OCI-LY7 (cell line): Measurements from ENCODE around the gene RNF217. TPM values are rescaled to one million over a fixed set of nuclear protein-coding genes. Genes with fewer than 3 reads are reported as not detected.
"Not testable (repeated sequence)": the region's sequence is repeated elsewhere in the genome, so short reads cannot be mapped to it uniquely, and the experiment has no call there.

Experiments
- BruUV-seq: library from RNA; stranded (reverse); fragments of 400-500 nt; replicated peaks from 2 replicates; lab custom pipeline; 2021; lab: Mats Ljungman, UMichigan
- CTCF ChIA-PET: fragments of 300-600 bp; sonication (Branson Sonifier 250); formaldehyde crosslinking; loops from one replicate; lab custom pipeline; 2022; ENCODE audit warnings: antibody characterized with exemption; ENCODE audit not compliant: unreplicated experiment; lab: Charles Lee
- POLR2A ChIA-PET: fragments of 300-600 bp; sonication (Branson Sonifier 250); formaldehyde crosslinking; loops from one replicate; lab custom pipeline; 2022; ENCODE audit warnings: antibody characterized with exemption; lab: Charles Lee
- DNase-seq: peaks from one replicate; pipeline ENCODE4 v3.0.0-alpha.2; 2015; ENCODE audit warnings: low spot score
- H2AFZ ChIP-seq: fragments of 200-600 bp; sonication (generic), shearing (Covaris generic); 2 replicates; pipeline ENCODE4 v1.6.1; 2014; ENCODE audit warnings: mild to moderate bottlenecking, antibody characterized with exemption, low read length, moderate library complexity
- H3K27ac ChIP-seq: fragments of 200-600 bp; sonication (generic); 2 replicates; pipeline ENCODE4 v1.5.1; 2014; ENCODE audit warnings: mixed run types, low read depth, mild to moderate bottlenecking, moderate library complexity, low read length, inconsistent platforms; ENCODE audit not compliant: poor library complexity, severe bottlenecking
- H3K36me3 ChIP-seq: fragments of 200-600 bp; sonication (generic); 2 replicates; pipeline ENCODE4 v1.6.1; 2014; ENCODE audit warnings: mild to moderate bottlenecking, antibody characterized with exemption, low read length, moderate library complexity, mixed read lengths; ENCODE audit not compliant: insufficient read depth
- H3K4me1 ChIP-seq: fragments of 200-600 bp; sonication (generic); 2 replicates; pipeline ENCODE4 v1.5.1; 2014; ENCODE audit warnings: mild to moderate bottlenecking, low read length; ENCODE audit not compliant: insufficient read depth, poor library complexity, severe bottlenecking
- H3K4me2 ChIP-seq: fragments of 200-600 bp; sonication (generic); 2 replicates; pipeline ENCODE4 v1.6.1; 2014; ENCODE audit warnings: mild to moderate bottlenecking, low read length
- H3K4me3 ChIP-seq: fragments of 200-600 bp; sonication (generic); 2 replicates; pipeline ENCODE4 v1.5.1; 2014; ENCODE audit warnings: mild to moderate bottlenecking, low read depth, low read length; ENCODE audit not compliant: poor library complexity, severe bottlenecking
- H3K79me2 ChIP-seq: fragments of 200-600 bp; sonication (generic); 2 replicates; pipeline ENCODE4 v1.6.1; 2016; ENCODE audit warnings: low read depth, mild to moderate bottlenecking, low read length, moderate library complexity, mixed read lengths; ENCODE audit not compliant: insufficient read depth
- H3K9me2 ChIP-seq: fragments of 200-600 bp; sonication (generic); 2 replicates; pipeline ENCODE4 v1.6.1; 2016; ENCODE audit warnings: mild to moderate bottlenecking, low read length, mixed read lengths; ENCODE audit not compliant: insufficient read depth
- H3K9me3 ChIP-seq: fragments of 200-600 bp; sonication (generic); 2 replicates; pipeline ENCODE4 v1.6.1; 2014; ENCODE audit warnings: mild to moderate bottlenecking, mixed run types, low read length, mixed read lengths
- H4K20me1 ChIP-seq: fragments of 200-600 bp; sonication (generic); 2 replicates; pipeline ENCODE4 v1.6.1; 2014; ENCODE audit warnings: mild to moderate bottlenecking, antibody characterized with exemption, low read length, moderate library complexity, mixed read lengths; ENCODE audit not compliant: insufficient read depth
- CTCF ChIP-seq: fragments of 200-600 bp; sonication (generic); conservative IDR thresholded peaks from 2 replicates; pipeline ENCODE4 v1.5.1; 2014; ENCODE audit warnings: mild to moderate bottlenecking, antibody characterized with exemption, low read length, moderate library complexity, mixed read lengths
- EZH2phosphoT487 ChIP-seq: fragments of 200-600 bp; sonication (generic); IDR thresholded peaks from 2 replicates; pipeline ENCODE4 v1.6.1; 2018; ENCODE audit warnings: low read depth, borderline replicate concordance, mild to moderate bottlenecking, mixed run types, antibody characterized with exemption, low read length, moderate library complexity, mixed read lengths
- intact Hi-C: fragments of 100-400 bp; cut with micrococcal nuclease; formaldehyde crosslinking; loops from one replicate; pipeline ENCODE4 v1.10.0; 2022; ENCODE audit not compliant: unreplicated experiment
- total RNA-seq, 2 experiments: library from RNA; depleted of rRNA in 1 of 2; stranded (reverse); fragments of >200 nt in 1 of 2; shearing (Covaris generic) in 1 of 2; gene quantifications; 2 replicates each; pipeline ENCODE4 v1.2.3, GENCODE V29; 2014 to 2022

The RNF217 gene
- total RNA-seq, 2 experiments from 2014 or later: not detected

DNA sequence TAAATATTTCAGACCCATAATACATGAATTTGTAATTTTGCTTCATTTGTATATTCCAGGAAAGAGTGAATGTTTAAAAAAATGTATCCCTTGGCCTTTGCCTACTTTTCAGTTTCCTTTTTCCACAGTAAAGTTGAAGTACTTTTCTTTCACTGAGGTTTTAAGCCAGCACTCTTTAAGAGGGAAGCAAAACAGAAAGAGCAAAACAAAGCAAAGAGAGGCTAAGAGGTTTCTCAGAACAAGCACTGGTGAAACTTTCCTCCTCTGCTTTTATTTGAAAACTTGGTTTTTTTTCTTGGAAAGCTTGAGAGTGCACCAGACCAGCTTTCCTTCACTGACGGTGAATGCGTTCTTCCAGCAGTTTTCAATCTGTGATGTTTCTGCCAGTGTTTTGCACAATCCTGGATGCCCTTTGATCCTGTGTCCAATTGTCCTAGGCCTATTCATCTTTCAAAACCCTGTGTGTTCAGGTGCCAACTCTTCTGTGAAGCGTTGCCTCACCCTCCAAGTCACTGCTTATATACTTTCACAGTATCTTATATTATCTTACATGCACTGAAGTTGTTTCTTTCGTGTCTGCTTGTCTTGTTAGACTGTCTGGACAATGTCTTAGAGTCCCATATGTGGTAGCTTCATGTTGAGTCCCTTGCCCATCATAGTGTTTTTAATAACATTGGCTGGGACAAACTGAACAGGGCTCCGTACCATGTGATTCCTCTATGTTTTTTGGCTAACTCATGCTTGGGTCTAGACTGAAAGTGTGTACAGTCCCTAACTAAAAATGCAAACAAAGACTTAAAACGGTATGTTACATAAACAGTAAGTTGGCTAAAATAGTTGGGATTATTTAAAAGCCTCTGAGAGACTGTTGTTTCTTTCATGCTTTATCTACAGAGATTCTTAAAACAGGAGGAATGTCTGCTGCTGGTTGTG is 1.9 kb downstream of the RNF217 start:
- Histone ChIP-seq H2AFZ (no peak overlapping the region), H3K27ac (no peak overlapping the region), H3K4me2 (no peak overlapping the region), H3K4me3 (no peak overlapping the region), H3K4me1 (no peaks in the 10 kb centered on the region), H3K9me3 (no peaks in the 10 kb centered on the region), H3K36me3 (no peaks in the 10 kb centered on the region), H3K79me2 (no peaks in the 10 kb centered on the region), H3K9me2 (no peaks in the 10 kb centered on the region), H4K20me1 (no peaks in the 10 kb centered on the region)
- ChIA-PET CTCF (no interaction called here), POLR2A (no interaction called here)
- DNase-seq: no peak
- TF ChIP-seq EZH2phosphoT487 (no peak), CTCF (no peak)
- intact Hi-C loops: no loop called here
- no TSS peak for BruUV-seq

- BruUV-seq: no TSS peak
- Histone ChIP-seq H2AFZ (no peak overlapping the region), H3K36me3 (no peaks in the 10 kb centered on the region), H4K20me1 (no peaks in the 10 kb centered on the region), H3K4me1 (no peaks in the 10 kb centered on the region), H3K27ac (no peak overlapping the region), H3K4me2 (no peak overlapping the region), H3K79me2 (no peaks in the 10 kb centered on the region), H3K9me2 (no peaks in the 10 kb centered on the region), H3K4me3 (no peak overlapping the region), H3K9me3 (no peaks in the 10 kb centered on the region)
- POLR2A ChIA-PET: no interaction called here
- TF ChIP-seq EZH2phosphoT487: no peak
- no peak for TF ChIP-seq CTCF
- CTCF ChIA-PET: no interaction called here
- no peak for DNase-seq
- intact Hi-C loops: no loop called here
Observed at GRCh38 chr6:124964764-124965105, 2.5 kb downstream of the RNF217 start.

GRCh38 chr6:124965424-124965850 is 3.2 kb downstream of the RNF217 start:
- POLR2A ChIA-PET, H4K20me1 ChIP-seq, intact Hi-C loops, H2AFZ ChIP-seq, H3K4me2 ChIP-seq, H3K36me3 ChIP-seq, H3K4me1 ChIP-seq, CTCF ChIA-PET, H3K9me3 ChIP-seq, H3K4me3 ChIP-seq, H3K9me2 ChIP-seq, H3K79me2 ChIP-seq, H3K27ac ChIP-seq, BruUV-seq, DNase-seq: not testable (repeated sequence)
